Ureter (tissue), 1 donor: ENCODE measurements around the gene VWA7. TPM values are rescaled to one million over a fixed set of nuclear protein-coding genes. Genes with fewer than 3 reads are reported as not detected.

Source experiments
- DNase-seq: peaks from one replicate; pipeline ENCODE4 v3.0.0-alpha.2; 2020; ENCODE audit warnings: low spot score
- total RNA-seq: library from RNA; stranded (reverse); gene quantifications from one replicate; pipeline ENCODE4 v1.2.4, GENCODE V29; 2023
- donor health status: DM: yes; HTN: yes; CAD: no.

The VWA7 gene
- total RNA-seq, 1 donor from 2014 or later = 5.5 TPM

DNA sequence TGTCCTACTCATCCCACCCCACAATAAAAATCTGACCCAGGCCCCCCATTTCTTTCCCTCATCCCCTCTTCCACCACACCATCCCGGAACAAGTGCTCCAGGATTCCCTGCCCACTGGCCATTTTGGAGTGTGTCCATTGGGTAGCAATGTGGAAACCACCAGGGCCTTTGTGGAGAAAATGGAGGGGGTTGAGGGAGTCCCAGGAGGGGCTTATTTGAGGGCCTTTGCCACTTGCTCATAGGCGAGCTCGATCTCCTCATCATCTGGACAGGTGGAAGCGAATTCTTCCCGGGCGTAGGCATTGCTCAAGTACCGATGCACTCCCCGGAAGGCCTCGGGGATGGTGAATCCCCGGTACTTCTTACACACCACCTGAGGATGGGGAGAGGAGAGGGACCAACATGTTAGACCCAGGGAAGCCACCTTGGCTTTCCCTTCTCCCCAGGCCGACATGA is 46.5 kb downstream of the VWA7 start:
- no peak for DNase-seq

DNA sequence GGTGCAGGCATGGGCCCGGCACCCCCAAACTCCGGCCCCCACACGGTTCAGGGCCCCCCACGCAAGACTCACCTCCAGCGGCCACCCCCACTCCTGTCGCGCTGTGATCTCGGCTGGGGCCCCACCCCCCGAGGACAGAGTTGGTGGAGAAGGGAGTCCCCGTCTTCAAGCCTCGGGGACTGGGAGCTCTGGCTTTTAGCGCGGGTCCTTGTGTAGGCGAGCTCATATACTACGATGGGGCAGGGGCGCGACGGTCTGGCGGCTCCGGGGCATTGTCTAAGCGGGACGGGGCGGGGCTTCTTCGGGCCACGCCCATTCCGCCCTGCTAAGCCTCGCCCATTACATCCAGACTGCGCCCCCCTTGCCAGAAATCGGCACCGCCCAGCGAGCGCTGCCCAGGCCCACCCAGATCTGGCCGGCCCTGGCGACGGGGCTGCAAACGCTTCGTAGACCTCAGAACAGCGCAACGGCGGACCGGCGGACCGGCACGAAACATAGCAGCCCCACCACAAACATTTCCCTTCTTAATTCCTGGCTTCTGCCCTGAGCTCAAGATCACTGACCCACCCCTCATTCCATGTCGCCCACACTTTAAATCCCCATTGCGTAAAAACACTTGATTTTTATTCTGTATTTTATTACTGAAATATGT is 47.0 kb downstream of the VWA7 start:
- DNase-seq = peak; percentile 87

DNA sequence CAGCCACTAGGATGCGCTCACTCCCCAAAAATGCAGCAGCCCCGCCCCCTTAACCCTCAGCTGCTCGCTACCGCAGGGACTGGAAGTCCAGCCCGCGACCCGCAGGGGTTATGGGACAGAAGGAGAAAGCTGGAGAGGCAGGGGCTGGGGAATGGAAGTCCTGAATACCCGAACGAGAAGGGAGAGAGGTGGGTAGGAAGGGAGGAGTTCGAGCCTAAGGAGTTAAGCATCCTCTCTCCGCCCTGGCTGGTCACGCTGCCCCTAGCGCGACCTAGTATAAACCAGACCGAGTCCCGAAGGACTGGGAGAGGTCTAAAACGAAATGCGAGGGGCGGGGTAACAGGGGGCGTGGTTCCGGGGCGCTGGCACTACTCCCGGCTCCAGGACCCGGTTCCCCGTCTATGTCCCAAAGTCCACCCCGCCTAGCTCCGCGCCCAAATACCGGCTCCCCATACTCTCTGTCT is 47.6 kb downstream of the VWA7 start:
- peak; percentile 94 for DNase-seq

DNA sequence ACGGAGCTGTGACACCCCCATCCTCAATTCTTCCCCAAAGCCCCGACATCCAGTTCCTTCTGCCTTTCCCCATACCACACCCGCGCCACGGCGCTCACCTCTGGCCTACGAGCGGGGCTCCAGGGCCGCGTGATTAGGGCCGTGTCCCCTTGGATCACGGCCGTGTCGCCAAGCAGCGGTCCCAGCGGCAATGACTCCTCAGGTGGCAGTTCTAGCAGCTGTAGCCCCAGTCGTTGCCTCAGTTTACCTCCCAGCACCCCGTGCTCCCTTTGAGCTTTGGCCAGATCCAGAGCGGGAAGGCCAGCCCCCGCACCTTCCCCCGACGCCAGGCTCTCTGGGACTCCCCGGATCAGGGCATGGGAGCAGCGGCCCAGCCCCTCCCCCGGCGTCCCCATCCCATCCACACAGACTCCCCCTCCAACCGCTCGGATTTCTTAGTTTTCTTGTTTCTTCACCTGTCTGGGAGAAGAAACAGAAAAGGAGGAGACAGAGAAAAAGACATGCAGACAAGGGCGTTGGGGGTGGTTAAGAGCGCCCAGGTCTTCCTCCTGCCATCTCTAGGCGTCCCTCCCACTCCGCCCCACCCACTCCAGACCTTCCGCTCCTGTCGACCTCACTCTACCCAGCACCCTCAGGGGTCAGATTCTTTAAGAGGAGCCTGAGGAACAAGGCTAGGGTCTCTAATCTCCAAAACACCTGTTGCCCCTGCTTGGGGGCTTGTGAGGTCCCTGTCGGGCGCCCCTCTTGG is 48.2 kb downstream of the VWA7 start, which contains the start of gene DDAH2:
Gene DDAH2, minus strand, starts transcription at position 533 of the 748 bp plus-strand sequence. Its CDS starts 138 bp downstream, at position 395.
- DNase-seq = no peak

DNA sequence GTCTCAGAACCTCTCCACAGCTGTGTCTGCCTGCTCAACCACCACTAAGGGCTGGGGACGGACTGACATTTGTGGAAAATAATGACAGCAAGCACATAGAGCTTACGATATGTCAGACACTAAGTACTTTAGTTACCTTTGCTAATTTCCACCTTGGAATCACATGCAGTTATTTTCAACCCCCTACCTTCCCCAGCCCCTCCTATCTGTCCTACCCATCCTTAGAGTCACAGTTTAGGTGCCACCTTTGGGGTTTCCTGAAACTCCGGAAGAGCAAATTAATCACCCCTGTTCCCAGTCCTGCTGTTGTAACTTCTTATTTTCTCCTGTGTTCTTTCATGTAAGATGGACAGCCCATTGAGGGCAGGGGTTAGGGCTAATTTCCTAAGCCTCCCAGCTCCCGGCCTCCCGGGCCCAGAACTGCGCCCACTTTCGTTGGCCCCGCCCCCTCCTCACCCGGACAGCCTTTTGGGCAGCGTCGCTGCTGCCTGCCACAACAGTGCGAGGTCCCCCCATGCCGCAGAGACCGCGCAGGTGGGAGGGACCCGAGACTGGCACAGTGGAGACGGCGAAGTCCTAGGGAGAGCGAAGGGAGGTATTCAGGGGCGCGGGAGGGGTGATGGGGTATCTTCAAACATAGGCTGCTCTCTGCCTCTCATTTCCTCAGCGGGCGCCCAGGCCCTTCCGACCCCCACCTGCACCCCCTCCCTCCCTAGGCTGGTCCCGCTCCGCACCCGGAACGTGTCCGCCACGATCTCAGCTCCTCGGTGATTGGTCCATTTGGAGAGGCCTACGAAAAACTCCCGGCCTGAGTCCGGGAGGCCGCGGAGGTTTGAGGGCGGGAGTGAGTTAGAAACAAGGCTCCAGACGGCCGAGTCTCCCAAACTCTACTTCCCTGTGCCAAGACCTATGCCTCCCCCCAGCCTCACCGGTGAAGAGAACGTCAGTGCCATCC is 49.1 kb downstream of the VWA7 start:
- DNase-seq = no peak

DNA sequence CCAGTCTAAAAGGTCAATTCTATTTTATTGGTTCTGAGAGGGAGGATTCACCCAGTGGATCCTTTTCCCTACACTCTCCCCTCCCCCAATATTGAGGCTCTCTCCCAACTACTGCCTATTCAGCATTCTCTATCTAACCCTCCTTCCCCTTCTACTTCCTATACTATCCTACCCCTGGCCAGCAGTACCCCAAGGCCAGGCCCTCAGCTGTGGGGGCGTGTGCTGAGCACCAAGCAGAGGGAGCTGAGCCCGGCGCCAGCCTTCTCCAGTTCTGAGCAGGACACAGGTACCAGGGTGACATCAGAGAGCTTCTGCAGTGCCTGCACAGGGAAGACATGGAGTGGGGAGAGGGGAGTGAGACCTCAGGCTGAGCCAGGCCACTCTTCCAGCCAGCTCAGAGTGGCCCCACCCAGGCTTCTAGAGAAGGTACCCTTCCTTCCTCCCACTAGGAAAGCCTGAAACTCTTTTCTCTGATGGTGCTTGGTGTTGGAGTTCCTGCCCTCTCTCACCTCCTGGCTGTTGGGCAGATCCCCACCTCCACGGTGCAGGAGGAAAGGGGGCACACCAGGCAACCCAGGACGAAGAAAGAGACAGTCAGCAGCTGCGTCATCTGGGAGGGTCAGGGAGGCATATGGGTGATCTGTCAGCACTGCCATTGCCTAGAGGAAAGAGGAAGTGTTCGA is 50.0 kb downstream of the VWA7 start:
- DNase-seq = no peak

DNA sequence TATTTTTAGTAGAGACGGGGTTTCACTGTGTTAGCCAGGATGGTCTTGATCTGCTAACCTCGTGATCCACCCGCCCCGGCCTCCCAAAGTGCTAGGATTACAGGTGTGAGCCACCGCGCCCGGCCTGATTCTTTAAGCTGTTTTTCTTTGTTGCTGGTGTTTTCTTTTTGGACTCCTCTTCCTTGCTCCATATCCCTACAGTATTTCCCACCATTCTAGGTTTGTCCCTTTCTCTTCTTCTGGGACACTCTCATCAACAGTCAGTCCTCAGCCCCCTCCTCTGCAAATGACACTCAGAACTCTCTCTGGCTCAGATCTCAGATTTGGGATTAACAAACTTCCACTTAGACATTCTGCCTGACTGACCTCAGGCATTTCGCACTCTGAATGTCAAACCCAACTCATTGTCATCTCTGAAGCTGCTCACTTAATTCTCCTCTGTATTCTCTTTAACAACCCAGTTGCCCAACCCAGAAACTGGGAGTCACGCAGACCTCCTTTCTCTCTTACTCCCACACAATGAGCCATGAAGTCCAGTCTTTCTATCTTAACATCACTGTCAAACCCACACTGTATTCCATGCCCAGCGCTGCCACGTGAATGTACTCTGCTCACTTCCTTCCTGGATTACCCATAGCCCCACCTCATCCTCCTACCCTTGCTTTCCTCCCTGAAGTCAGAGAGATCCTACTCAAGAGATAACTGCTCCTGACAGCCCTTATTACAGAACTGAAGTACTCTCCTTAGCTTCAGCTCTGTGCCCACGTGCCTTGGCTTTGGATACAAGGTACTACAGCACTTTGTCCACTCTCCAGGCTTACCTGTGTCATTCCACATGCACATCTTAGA is 51.4 kb downstream of the VWA7 start:
- no peak for DNase-seq

DNA sequence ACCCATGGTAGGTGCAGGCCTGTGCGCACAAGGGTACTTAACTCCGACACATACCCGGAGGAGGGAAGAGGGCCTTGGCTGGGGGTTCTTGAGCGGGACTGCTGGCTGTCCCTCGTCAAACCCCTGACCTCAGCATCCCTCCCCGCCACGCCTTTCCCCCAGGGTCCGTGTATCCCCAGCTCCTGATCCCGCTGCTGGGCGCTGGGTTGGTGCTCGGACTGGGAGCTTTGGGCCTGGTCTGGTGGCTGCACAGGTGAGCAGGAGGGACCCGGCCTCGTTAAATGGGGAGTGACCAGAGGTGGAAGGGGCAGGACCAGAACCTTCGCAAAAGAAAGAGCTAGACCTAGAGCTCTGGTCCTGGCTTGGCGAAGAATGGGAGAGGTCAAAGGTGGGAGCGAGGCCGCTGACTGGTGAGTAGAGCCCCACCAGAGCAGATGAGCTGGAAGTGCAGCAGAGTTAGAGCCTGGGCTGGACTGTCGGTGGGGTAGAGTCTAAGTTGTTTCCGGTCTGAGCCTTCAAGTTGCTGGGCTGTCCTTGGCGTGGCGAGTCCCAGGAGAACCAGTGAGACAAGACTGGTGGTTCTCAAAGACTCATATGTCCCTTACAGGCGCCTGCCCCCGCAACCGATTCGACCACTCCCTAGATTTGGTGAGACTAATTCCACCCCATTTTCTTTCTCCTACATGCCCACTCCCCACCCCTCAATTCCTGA is 53.0 kb downstream of the VWA7 start:
- DNase-seq = no peak

DNA sequence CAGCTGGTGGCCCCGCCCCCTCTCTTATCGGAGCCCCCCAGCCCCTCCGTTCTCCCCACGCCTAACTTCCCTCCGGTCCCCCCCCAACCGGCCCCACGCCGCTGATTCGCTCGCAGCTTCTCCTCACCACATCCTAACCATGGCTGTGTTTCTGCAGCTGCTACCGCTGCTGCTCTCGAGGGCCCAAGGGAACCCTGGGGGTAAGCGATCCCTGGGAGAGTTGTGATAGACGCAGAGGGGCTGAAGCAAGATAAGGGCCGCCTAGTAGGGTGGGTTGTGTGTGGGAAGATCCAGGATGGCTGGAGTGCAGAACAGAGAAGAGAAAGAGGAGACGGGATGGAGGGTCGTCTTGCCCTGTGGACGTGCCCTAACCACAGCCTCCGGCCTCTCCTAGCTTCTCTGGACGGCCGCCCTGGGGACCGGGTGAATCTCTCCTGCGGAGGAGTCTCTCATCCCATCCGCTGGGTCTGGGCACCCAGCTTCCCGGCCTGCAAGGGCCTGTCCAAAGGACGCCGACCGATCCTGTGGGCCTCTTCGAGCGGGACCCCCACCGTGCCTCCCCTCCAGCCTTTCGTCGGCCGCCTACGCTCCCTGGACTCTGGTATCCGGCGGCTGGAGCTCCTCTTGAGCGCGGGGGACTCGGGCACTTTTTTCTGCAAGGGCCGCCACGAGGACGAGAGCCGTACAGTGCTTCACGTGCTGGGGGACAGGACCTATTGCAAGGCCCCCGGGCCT is 53.7 kb downstream of the VWA7 start, which contains the start of gene MPIG6B:
Gene MPIG6B, plus strand, starts transcription at position 129 of the 735 bp plus-strand sequence. Its CDS starts 11 bp downstream, at position 140.
- no peak for DNase-seq

DNA sequence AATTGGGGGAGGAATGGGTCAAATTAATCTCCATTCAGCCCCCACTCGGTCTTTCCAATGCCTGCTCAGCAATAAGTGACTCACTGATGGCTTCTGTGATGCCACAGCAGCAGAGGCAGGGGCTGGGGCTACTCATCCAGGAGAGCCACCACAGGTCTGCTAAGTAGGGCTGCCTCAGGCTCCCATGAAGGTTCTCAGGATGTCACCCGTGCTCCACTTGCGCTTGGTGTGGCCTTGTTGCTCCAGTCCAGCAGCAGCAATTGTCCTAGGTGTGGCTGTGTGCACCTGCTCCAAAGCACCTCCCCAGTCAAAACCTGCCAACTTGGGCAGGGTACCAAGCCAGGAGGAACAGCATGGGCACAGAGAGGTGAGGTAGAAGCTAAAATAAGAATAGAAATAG is 55.0 kb downstream of the VWA7 start:
- DNase-seq = no peak

DNA sequence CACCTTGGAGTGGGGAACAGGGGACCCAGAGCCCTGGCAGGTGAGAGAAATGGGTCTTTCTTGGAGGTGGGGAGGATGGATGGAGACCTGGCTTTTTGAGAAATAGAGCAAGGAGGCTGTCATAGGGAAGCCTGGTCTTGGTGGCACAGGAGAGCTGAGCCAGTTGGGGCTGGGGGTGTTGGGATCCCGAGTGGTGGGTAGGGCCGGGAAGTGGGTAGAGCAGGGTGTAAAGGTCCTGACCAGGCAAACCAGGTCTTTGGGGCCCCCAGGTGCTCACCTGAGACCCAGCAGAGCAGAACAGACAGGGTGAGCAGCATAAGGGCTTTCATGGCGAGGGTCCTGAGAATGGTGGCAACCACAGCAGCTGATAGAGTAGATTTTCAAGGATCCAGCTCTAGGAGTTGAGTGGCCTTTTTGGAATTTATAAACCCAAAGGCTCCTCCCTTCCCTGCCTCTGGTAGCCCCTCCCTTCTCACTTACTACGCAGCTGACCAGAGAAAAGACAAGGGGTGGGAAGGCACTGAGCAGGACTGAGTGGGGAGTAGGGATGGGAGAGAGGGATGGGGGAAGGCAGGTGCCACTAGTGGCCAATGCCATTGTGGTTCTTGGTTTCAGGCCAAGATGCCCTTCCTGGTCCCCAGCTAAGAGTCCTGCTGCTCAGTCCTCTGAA is 55.6 kb downstream of the VWA7 start, which contains the start of gene LY6G6C:
Gene LY6G6C, minus strand, starts transcription at position 396 of the 670 bp plus-strand sequence. Its CDS starts 67 bp downstream, at position 329.
- no peak for DNase-seq

DNA sequence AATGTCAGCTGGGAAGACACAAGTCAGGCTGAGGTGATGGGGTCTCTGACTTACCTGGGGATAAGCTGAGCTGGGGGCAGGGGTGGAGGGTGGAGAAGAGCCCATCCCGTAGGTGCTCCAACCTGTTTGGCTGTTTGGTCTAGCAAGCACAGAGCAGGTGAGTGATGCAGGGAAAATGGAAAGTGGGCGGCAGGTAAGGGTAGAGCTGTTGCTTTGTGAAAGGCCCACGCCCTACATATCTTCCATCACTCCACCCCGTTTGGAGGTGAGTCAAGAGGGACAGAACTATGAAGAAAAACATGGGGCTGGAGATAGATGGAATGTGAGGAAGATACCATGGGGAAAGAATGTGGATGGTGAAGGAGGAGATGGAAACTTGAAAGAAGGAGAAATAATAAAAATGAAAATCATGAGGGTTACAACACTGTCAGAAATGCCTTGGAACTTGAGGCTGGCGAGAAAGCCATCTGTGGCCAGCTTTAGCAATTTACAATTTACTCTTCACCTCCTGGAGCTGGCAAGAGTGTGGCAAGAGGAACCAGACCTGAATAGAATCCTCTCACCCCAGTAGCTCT is 56.8 kb downstream of the VWA7 start:
- no peak for DNase-seq

DNA sequence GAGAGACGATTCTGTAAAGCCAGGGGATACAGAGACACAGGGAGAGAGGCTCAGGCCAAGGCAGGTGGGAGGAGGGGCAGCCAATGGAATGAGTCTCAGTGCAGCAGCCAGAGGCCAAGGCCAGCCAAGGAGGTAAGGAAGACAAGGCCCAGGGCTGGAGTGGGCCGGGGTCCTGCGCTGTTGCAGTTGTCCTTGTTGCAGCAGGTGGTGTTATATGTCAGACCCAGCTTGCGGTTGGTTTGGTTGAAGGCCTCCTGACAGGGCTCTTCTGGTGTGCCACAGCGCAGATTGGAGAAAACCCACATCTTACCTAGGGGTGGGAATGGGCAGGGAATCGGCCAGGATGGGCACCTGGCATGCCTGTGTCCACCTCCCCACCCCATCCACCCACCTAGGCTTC is 58.1 kb downstream of the VWA7 start:
- DNase-seq = no peak

DNA sequence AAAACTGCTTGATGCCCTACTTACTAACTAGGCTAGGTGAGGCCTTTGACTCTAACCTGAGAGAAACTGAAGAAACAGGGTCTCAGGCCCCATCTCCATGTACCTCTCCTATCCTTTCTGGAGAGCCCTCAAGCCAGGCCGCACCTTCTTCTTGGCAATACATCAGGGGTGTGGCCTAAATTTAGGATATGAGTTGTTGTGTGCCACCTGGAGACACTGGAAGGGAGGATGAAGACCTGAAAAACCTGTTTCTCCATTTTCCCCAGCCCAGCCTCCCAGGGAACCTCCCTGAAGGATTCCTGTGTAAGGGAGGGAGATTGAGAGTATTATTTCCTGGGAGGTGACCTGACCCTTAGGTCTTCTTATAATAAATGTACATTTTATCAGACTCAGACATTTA is 58.9 kb downstream of the VWA7 start:
- DNase-seq = no peak

DNA sequence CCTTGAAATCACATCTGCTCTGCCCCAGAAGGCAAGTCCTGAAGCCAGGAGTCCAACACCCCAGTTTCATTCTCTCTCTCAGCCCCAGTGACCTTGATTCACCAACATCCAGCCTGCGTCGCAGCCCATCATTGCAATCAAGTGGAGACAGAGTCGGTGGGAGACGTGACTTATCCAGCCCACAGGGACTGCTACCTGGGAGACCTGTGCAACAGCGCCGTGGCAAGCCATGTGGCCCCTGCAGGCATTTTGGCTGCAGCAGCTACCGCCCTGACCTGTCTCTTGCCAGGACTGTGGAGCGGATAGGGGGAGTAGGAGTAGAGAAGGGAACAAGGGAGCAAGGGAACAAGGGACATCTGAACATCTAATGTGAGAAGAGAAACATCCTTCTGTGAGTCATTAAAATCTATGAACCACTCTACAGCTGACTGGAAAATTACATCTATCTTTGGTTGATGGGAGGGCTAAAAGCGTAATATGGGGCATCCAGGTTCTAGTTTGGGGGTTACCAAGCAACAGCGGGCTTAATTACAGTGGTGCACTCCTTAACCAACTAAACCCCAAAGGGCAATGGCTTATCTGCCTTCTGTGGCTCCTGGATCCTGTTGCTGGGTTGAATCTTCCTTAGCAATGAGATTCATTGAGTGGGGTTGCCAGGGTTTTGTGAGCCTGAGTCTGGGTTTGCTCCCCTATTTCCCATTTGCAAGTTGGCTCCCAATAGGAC is 59.5 kb downstream of the VWA7 start:
- no peak for DNase-seq
